Measurements from ENCODE around the gene WIPI1. TPM values are rescaled to one million over a fixed set of nuclear protein-coding genes. Genes with fewer than 3 reads are reported as not detected.
A peak's percentile ranks its signal among the peaks of the same experiment; 100 is the strongest.
"Not testable (repeated sequence)": the region's sequence is repeated elsewhere in the genome, so short reads cannot be mapped to it uniquely, and the experiment has no call there.

WIPI1 gene
- total RNA-seq, 1 donor, result 80.7 TPM

- no peak for TF ChIP-seq CTCF (IDR thresholded peaks at IDR 0.05; ENCODE audit: insufficient read depth, low read depth, low read length)
Measured at GRCh38 chr17:68379692-68380677, 77.3 kb downstream of the WIPI1 start.

GRCh38 chr17:68379177-68379510 is 78.2 kb downstream of the WIPI1 start:
- TF ChIP-seq CTCF (IDR thresholded peaks at IDR 0.05; ENCODE audit: insufficient read depth, low read depth, low read length), result no peak
- no peak overlapping the region for H3K4me3 ChIP-seq (ENCODE audit: low read depth, low read length)
- no peak for DNase-seq (ENCODE audit: low read depth)

More at GRCh38 chr17:68379692-68380677, 77.3 kb downstream of the WIPI1 start:
- no peak for DNase-seq (ENCODE audit: low read depth)
- no peak overlapping the region for H3K4me3 ChIP-seq (ENCODE audit: low read depth, low read length)

- no peak for TF ChIP-seq CTCF (IDR thresholded peaks at IDR 0.05; ENCODE audit: insufficient read depth, low read depth, low read length)
- DNase-seq (ENCODE audit: low read depth), result peak; percentile 98
- no peak overlapping the region for H3K4me3 ChIP-seq (ENCODE audit: low read depth, low read length)
Measured at GRCh38 chr17:68378268-68379176, 78.8 kb downstream of the WIPI1 start.

GRCh38 chr17:68377771-68378267 is 79.5 kb downstream of the WIPI1 start:
- no peak for DNase-seq (ENCODE audit: low read depth)
- H3K4me3 ChIP-seq (ENCODE audit: low read depth, low read length), result no peak overlapping the region
- TF ChIP-seq CTCF (IDR thresholded peaks at IDR 0.05; ENCODE audit: insufficient read depth, low read depth, low read length), result no peak

- DNase-seq (ENCODE audit: low read depth); H3K4me3 ChIP-seq (ENCODE audit: low read depth, low read length): not testable (repeated sequence)
Measured at GRCh38 chr17:68376178-68376577, 81.1 kb downstream of the WIPI1 start.

- no peak for TF ChIP-seq CTCF (IDR thresholded peaks at IDR 0.05; ENCODE audit: insufficient read depth, low read depth, low read length)
Measured at GRCh38 chr17:68375566-68375965, 81.7 kb downstream of the WIPI1 start.

More at GRCh38 chr17:68375566-68375965, 81.7 kb downstream of the WIPI1 start:
- no peak overlapping the region for H3K4me3 ChIP-seq (ENCODE audit: low read depth, low read length)
- no peak for DNase-seq (ENCODE audit: low read depth)

Small RNA genes lying within 50 kb of the gene (small RNA-seq; reads per million reads assigned to genes)
- not detected for gene MIR635

Other genes starting within 250 kb of the WIPI1 start
- gene AMZ2, start 209.5 kb downstream of the WIPI1 start, total RNA-seq, result 77.6 and 98.0 TPM in 2 replicates
- 1.6 and 2.2 TPM in 2 replicates for gene SLC16A6, start 166.4 kb downstream of the WIPI1 start, total RNA-seq
- gene ARSG, start 166.0 kb downstream of the WIPI1 start, total RNA-seq, result 4.5 and 5.6 TPM in 2 replicates
- 210 and 260 TPM in 2 replicates for gene PRKAR1A, start 54.9 kb upstream of the WIPI1 start, total RNA-seq
- 0.97 and 2.2 TPM in 2 replicates for gene FAM20A, start 143.9 kb upstream of the WIPI1 start, total RNA-seq